ENCODE results near the gene NRP2.

NRP2 gene

DNA sequence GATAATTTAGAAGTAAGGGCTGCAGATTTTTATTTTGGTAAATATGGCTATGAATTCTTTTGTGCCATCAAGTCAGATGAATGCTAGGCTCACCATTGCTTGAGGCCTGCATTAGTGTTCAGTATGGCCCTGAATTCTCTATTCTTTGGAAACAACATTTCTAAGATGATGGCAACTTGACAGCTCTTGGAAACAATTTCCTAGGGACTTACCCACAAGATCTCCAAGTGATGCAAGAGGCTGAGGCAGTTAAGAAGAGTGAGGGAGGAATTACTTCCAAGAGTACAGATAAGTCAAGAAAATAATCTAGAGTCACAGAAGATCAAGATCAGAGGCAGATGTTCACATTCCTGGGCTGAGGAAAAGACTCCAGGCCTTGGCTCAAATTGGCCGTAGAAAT is 129.1 kb downstream of the NRP2 start:
- DNase-seq: no peak

- no peak for DNase-seq
Observed at GRCh38 chr2:205814039-205814364, 131.7 kb downstream of the NRP2 start.

- no peak for DNase-seq
Observed at GRCh38 chr2:205815673-205816072, 133.4 kb downstream of the NRP2 start.

DNA sequence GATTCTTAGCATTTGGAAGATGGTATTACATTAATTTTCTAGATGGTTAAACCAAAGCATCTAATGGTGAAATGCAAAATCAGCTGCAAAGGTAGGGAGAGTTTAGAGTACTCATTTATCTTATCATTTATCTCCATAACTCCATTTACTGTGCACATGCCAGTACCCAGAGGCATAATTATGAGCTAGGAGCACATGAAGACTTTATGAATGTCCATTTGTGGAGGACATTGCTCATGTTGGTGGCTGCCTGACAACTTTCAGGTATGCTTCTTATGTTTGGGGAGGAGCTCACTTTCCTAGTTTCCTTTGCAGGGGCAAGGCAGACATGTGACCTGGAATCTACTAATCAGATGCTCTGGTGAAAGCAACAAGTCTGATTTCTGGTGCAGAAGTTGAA is 134.0 kb downstream of the NRP2 start:
- DNase-seq: no peak

DNA sequence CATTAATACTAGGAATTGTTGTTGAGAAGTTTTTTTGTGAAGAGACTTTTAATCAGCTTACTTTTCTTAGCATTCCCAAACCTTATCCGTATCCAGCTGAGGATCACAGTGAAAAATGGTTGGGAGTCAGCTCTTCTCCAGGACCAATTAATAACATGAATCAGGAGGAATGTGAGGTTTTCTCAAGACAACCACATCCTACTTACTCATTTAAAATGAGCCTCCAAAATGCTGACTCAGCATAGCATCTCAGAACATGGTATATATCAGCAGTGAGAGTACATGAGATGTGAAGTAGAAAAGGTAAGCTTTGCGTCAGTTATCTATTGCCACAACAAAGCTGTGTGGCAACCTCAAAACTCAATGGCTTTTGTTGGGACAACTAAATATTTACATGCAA is 140.3 kb downstream of the NRP2 start:
- DNase-seq: no peak

- no peak for DNase-seq
Observed at GRCh38 chr2:205827809-205828365, 145.6 kb downstream of the NRP2 start.

GRCh38 chr2:205833864-205834263 is 151.6 kb downstream of the NRP2 start:
- DNase-seq: no peak

- no peak for DNase-seq
Observed at GRCh38 chr2:205834796-205835195, 152.5 kb downstream of the NRP2 start.

- no peak for DNase-seq
Observed at GRCh38 chr2:205835251-205835791, 153.0 kb downstream of the NRP2 start.

- DNase-seq: no peak
Observed at GRCh38 chr2:205835923-205836322, 153.6 kb downstream of the NRP2 start.

DNA sequence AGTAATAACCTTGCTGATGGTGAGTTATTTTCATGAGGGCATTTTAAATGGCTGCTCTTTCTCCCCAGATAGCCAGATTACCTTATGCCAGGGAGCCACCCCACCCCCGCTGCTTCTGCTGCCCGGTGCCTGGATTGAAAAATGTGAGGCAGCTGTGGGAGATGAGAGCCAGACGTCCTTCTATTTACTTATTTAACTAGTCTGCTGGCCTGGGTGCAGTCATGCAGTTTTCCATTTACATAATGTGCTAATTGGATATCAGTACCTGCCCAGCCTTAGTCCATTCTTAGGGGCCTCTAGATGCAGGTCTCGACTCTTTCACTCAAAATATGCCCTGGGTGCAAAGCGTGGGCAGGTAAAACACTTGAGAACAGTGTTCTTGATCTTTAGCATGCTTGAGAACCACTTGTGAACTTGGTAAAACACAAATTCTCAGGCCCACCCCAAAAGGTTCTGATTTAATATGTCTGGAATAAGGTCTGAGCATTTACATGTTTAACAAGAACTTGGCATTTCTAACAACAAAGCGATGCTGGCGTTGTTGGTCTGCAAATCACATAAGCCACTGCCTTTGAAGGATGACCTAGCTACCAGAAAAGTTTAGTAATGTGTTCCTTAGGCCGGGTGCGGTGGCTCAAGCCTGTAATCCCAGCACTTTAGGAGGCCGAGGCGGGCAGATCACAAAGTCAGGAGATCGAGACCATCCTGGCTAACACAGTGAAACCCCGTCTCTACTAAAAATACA is 154.3 kb downstream of the NRP2 start:
- no peak for DNase-seq

DNA sequence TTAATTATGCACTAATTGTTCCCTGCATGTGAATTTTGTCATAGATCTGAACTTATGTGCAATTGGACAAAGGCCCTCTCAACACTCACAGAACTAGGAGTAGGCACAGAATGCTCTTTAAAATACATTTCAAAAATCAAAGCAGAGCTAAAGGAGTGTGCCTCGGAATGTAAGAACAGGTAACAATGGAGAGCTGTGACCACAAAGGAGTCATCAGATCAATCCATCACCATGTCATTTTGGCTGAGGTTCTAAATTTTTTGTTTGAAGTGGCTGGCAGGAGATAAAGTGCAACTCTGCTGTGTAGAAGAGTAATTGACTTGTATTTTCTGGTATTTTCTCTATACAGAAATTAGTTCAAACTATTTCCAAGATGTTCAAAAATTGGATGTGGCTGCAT is 155.4 kb downstream of the NRP2 start:
- no peak for DNase-seq

- DNase-seq: no peak
Observed at GRCh38 chr2:205845446-205845845, 163.1 kb downstream of the NRP2 start.
